Caco-2 (cell line): Measurements from ENCODE around the gene ARFIP1. TPM values are rescaled to one million over a fixed set of nuclear protein-coding genes. Genes with fewer than 3 reads are reported as not detected.

Experiments
- BruUV-seq: library from RNA; stranded (reverse); fragments of 400-500 nt; replicated peaks from 2 replicates; lab custom pipeline; 2021; lab: Mats Ljungman, UMichigan
- CTCF ChIA-PET: fragments of 300-600 bp; sonication (Branson Sonifier 250); formaldehyde crosslinking; loops from one replicate; lab custom pipeline; 2022; ENCODE audit warnings: antibody characterized with exemption; lab: Charles Lee
- POLR2A ChIA-PET: fragments of 300-600 bp; sonication (Branson Sonifier 250); formaldehyde crosslinking; loops from one replicate; lab custom pipeline; 2022; ENCODE audit warnings: antibody characterized with exemption; lab: Charles Lee
- DNase-seq, 2 experiments: peaks; one replicate each; pipeline versions ENCODE4 v3.0.0 to v3.0.0-alpha.2; 2020 to 2022
- H3K27me3 ChIP-seq: replicated peaks from 2 replicates; pipeline ENCODE4 v1.6.0; 2011; ENCODE audit warnings: low read length; ENCODE audit not compliant: control insufficient read depth, insufficient read depth
- H3K36me3 ChIP-seq: 2 replicates; pipeline ENCODE4 v1.5.1; 2011; ENCODE audit warnings: low read length; ENCODE audit not compliant: control insufficient read depth, insufficient read depth
- H3K4me1 ChIP-seq: fragments of 250-450 bp; sonication (Bioruptor Pico); 2 replicates; pipeline ENCODE4 v1.5.1; 2020; ENCODE audit warnings: mild to moderate bottlenecking
- H3K4me3 ChIP-seq: 2 replicates; pipeline ENCODE4 v1.5.1; 2011; ENCODE audit warnings: low read depth, mild to moderate bottlenecking, control low read depth, low read length
- H3K9me3 ChIP-seq: fragments of 250-450 bp; sonication (Bioruptor Pico); 2 replicates; pipeline ENCODE4 v1.5.1; 2020; ENCODE audit warnings: mild to moderate bottlenecking, moderate library complexity
- H3K27ac Mint-ChIP-seq: one replicate; pipeline ENCODE4 v1.8.0; 2022; ENCODE audit warnings: mixed read lengths; ENCODE audit not compliant: unreplicated experiment
- H3K27me3 Mint-ChIP-seq: one replicate; pipeline ENCODE4 v1.8.0; 2022; ENCODE audit warnings: mixed read lengths; ENCODE audit not compliant: insufficient read depth, unreplicated experiment
- H3K36me3 Mint-ChIP-seq: one replicate; pipeline ENCODE4 v1.8.0; 2022; ENCODE audit warnings: mild to moderate bottlenecking, mixed read lengths; ENCODE audit not compliant: insufficient read depth, unreplicated experiment
- H3K4me1 Mint-ChIP-seq: one replicate; pipeline ENCODE4 v1.8.0; 2022; ENCODE audit warnings: low read depth, mixed read lengths; ENCODE audit not compliant: unreplicated experiment
- H3K4me3 Mint-ChIP-seq: one replicate; pipeline ENCODE4 v1.8.0; 2022; ENCODE audit warnings: mild to moderate bottlenecking, moderate library complexity, mixed read lengths; ENCODE audit not compliant: unreplicated experiment
- H3K9me3 Mint-ChIP-seq: one replicate; pipeline ENCODE4 v1.8.0; 2022; ENCODE audit warnings: mixed read lengths; ENCODE audit not compliant: unreplicated experiment
- intact Hi-C: fragments of 100-400 bp; cut with micrococcal nuclease; formaldehyde crosslinking; loops from one replicate; pipeline ENCODE4 v1.10.0; 2022; ENCODE audit not compliant: unreplicated experiment
- total RNA-seq: library from RNA; stranded (reverse); gene quantifications from 2 replicates; pipeline ENCODE4 v1.2.3, GENCODE V29; 2022
- TF ChIP-seq, protein P1 (sequence below), 2 experiments: fragments of 200-600 bp in 1 of 2; IDR thresholded peaks; 1 replicate in 1 of 2; 2 replicates in 1 of 2; pipeline versions ENCODE4 v1.5.1 to v1.8.0; 2011 to 2022; ENCODE audit warnings: antibody characterized with exemption in 1 of 2, control low read depth in 1 of 2, inconsistent platforms in 1 of 2, low read depth in 1 of 2, low read length in 1 of 2, mild to moderate bottlenecking in 1 of 2, moderate library complexity in 1 of 2; ENCODE audit not compliant: insufficient read depth in 1 of 2, severe bottlenecking in 1 of 2, unreplicated experiment in 1 of 2

The ARFIP1 gene
- total RNA-seq, 1 experiment from 2014 or later = 31.9 TPM

DNA sequence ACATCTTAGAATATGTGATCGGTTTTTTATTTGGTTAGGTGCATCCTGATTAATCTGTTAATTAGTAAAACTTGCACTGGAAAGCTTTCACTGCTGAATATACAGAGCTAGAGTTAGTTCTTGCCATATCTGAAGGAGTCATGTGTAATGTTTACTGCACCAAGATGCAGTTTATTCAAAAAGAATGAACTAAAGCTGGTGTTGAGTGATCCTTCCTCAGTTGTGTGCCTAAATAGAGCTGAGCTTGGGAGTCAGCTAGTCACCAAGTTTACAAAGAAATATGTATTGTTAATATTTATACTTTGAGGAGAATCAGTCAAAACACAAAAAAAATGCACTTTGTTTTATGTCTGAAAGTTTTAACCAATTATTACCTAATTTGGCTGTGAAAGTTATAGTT is 102.2 kb downstream of the ARFIP1 start:
- no peak overlapping the region for H3K4me3 Mint-ChIP-seq
- H3K36me3 ChIP-seq = peaks cover under 1% of the 10 kb centered on the region
- H3K4me1 ChIP-seq = no peaks in the 10 kb centered on the region
- TF ChIP-seq, protein P1, sequence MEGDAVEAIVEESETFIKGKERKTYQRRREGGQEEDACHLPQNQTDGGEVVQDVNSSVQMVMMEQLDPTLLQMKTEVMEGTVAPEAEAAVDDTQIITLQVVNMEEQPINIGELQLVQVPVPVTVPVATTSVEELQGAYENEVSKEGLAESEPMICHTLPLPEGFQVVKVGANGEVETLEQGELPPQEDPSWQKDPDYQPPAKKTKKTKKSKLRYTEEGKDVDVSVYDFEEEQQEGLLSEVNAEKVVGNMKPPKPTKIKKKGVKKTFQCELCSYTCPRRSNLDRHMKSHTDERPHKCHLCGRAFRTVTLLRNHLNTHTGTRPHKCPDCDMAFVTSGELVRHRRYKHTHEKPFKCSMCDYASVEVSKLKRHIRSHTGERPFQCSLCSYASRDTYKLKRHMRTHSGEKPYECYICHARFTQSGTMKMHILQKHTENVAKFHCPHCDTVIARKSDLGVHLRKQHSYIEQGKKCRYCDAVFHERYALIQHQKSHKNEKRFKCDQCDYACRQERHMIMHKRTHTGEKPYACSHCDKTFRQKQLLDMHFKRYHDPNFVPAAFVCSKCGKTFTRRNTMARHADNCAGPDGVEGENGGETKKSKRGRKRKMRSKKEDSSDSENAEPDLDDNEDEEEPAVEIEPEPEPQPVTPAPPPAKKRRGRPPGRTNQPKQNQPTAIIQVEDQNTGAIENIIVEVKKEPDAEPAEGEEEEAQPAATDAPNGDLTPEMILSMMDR (IDR thresholded peaks at IDR 0.05; ENCODE audit: insufficient read depth in 1 of 2, low read depth in 1 of 2, low read length in 1 of 2, severe bottlenecking in 1 of 2, unreplicated experiment in 1 of 2) = no peak
- no TSS peak for BruUV-seq
- no peaks in the 10 kb centered on the region for H3K9me3 Mint-ChIP-seq
- H3K27me3 Mint-ChIP-seq = no peaks in the 10 kb centered on the region
- peaks cover 17% of the 10 kb centered on the region for H3K36me3 Mint-ChIP-seq
- no peak overlapping the region for H3K27ac Mint-ChIP-seq
- no peak for DNase-seq
- H3K27me3 ChIP-seq = no peaks in the 10 kb centered on the region
- CTCF ChIA-PET = no interaction called here
- POLR2A ChIA-PET = no interaction called here
- H3K4me1 Mint-ChIP-seq = no peaks in the 10 kb centered on the region
- intact Hi-C loops = no loop called here
- no peak overlapping the region for H3K4me3 ChIP-seq
- H3K9me3 ChIP-seq = no peaks in the 10 kb centered on the region

DNA sequence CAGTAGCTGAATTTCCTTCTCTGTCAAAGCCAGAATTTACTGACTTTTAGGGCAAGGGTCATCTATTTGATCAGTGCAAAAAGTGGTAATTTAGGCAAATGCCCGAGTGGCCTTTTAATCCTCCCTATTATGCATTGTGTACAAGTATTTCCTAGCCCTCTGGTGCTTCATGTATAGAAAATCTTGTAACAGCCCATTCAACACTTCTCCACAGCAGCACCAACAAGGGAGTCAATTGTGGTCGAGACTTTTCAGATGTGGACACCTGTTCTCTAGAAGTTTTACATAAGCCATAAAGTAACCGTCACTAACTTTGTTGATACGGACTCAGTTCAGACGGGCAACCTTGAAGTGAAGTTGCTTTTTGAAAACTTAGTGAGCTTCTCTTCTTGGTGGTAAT is 105.4 kb downstream of the ARFIP1 start:
- no TSS peak for BruUV-seq
- H3K4me1 Mint-ChIP-seq = peaks cover 5% of the 10 kb centered on the region
- H3K36me3 Mint-ChIP-seq = peaks cover 7% of the 10 kb centered on the region
- no peaks in the 10 kb centered on the region for H3K9me3 Mint-ChIP-seq
- Histone ChIP-seq H3K4me1 (no peaks in the 10 kb centered on the region), H3K9me3 (no peaks in the 10 kb centered on the region), H3K4me3 (no peak overlapping the region), H3K27me3 (no peaks in the 10 kb centered on the region), H3K36me3 (no peaks in the 10 kb centered on the region; the same call in 1 of the 2 replicates)
- H3K27me3 Mint-ChIP-seq = no peaks in the 10 kb centered on the region
- CTCF ChIA-PET = no interaction called here
- POLR2A ChIA-PET = no interaction called here
- H3K27ac Mint-ChIP-seq = no peak overlapping the region
- TF ChIP-seq, protein P1 (IDR thresholded peaks at IDR 0.05; ENCODE audit: insufficient read depth in 1 of 2, low read depth in 1 of 2, low read length in 1 of 2, severe bottlenecking in 1 of 2, unreplicated experiment in 1 of 2) = no peak
- H3K4me3 Mint-ChIP-seq = no peak overlapping the region
- DNase-seq = no peak
- intact Hi-C loops = no loop called here

DNA sequence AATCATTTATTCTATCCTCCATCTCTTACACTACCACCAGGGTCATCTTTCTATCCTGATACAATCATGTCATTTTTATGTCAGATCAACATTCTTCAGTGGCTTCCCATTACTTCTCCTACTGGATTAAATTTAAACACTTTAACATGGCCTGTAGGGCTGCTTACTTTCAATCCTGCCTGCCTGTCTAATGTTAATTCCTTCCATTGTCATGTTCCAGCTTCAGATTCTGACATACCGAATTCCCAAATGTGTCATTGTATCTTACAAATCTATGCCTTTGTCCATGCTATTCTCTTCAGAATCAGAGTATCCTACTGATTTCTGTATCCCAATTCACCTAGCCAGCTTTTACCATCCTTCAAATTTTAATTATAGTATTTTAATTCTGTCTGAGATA is 106.4 kb downstream of the ARFIP1 start:
- H3K4me1 Mint-ChIP-seq = peaks cover 10% of the 10 kb centered on the region
- no TSS peak for BruUV-seq
- TF ChIP-seq, protein P1 (IDR thresholded peaks at IDR 0.05; ENCODE audit: insufficient read depth in 1 of 2, low read depth in 1 of 2, low read length in 1 of 2, severe bottlenecking in 1 of 2, unreplicated experiment in 1 of 2) = no peak
- no peaks in the 10 kb centered on the region for H3K27me3 Mint-ChIP-seq
- ChIA-PET CTCF (no interaction called here), POLR2A (no interaction called here)
- Histone ChIP-seq H3K36me3 (no peaks in the 10 kb centered on the region; the same call in 1 of the 2 replicates), H3K4me1 (no peaks in the 10 kb centered on the region), H3K27me3 (no peaks in the 10 kb centered on the region), H3K4me3 (no peak overlapping the region), H3K9me3 (no peaks in the 10 kb centered on the region)
- H3K4me3 Mint-ChIP-seq = no peak overlapping the region
- H3K27ac Mint-ChIP-seq = no peak overlapping the region
- intact Hi-C loops = no loop called here
- H3K9me3 Mint-ChIP-seq = no peaks in the 10 kb centered on the region
- H3K36me3 Mint-ChIP-seq = peaks cover 7% of the 10 kb centered on the region
- DNase-seq = no peak
